ENCODE measurements around the gene ASB4.

- no peak for TF ChIP-seq JUNB (IDR thresholded peaks at IDR 0.05)
- no peak for TF ChIP-seq RCOR1 (IDR thresholded peaks at IDR 0.05; ENCODE audit: low read depth, low read length)
- TF ChIP-seq CTCF (IDR thresholded peaks at IDR 0.05): no peak
- TF ChIP-seq RAD21 (conservative IDR thresholded peaks at IDR 0.05 in 1 of 2, IDR thresholded peaks at IDR 0.05 in 1 of 2): no peak
- no peak for TF ChIP-seq BHLHE40 (IDR thresholded peaks at IDR 0.05; ENCODE audit: low read depth, low read length)
- no peak for TF ChIP-seq MAX (IDR thresholded peaks at IDR 0.05)
- TF ChIP-seq ZSCAN20 (CRISPR knock-in tag; IDR thresholded peaks at IDR 0.05): no peak
- no peak for TF ChIP-seq MYC (IDR thresholded peaks at IDR 0.05; ENCODE audit: borderline replicate concordance, low read length)
- no peak for TF ChIP-seq KDM5A (IDR thresholded peaks at IDR 0.05)
- no peak for TF ChIP-seq HDAC2 (IDR thresholded peaks at IDR 0.05)
- TF ChIP-seq FOSL2 (IDR thresholded peaks at IDR 0.05): no peak
- no peak for TF ChIP-seq FOSL2 (CRISPR knock-in tag; IDR thresholded peaks at IDR 0.05)
- no peak for TF ChIP-seq HMGXB4 (CRISPR knock-in tag; IDR thresholded peaks at IDR 0.05; ENCODE audit: borderline replicate concordance)
- no peak for TF ChIP-seq POLR2A (IDR thresholded peaks at IDR 0.05; ENCODE audit: low read length)
These were observed 15.9 kb upstream of the ASB4 start for GRCh38 chr7:95469848-95470247.
